DMS114 treated with DMSO at 0.1 percent for 48 hours (cell line): ENCODE measurements around the gene COMP.
A peak's percentile ranks its signal among the peaks of the same experiment; 100 is the strongest.
"Not testable (repeated sequence)": the region's sequence is repeated elsewhere in the genome, so short reads cannot be mapped to it uniquely, and the experiment has no call there.

Source experiments
- DNase-seq: peaks from one replicate; lab custom pipeline; 2025; ENCODE audit not compliant: unreplicated experiment; lab: John Stamatoyannopoulos, UW

COMP gene

GRCh38 chr19:18790566-18791314 lies at the start of gene COMP:
COMP (minus strand) TSS chr19:18791305; CDS start chr19:18791269, 36 bp downstream.
- no peak for DNase-seq

DNA sequence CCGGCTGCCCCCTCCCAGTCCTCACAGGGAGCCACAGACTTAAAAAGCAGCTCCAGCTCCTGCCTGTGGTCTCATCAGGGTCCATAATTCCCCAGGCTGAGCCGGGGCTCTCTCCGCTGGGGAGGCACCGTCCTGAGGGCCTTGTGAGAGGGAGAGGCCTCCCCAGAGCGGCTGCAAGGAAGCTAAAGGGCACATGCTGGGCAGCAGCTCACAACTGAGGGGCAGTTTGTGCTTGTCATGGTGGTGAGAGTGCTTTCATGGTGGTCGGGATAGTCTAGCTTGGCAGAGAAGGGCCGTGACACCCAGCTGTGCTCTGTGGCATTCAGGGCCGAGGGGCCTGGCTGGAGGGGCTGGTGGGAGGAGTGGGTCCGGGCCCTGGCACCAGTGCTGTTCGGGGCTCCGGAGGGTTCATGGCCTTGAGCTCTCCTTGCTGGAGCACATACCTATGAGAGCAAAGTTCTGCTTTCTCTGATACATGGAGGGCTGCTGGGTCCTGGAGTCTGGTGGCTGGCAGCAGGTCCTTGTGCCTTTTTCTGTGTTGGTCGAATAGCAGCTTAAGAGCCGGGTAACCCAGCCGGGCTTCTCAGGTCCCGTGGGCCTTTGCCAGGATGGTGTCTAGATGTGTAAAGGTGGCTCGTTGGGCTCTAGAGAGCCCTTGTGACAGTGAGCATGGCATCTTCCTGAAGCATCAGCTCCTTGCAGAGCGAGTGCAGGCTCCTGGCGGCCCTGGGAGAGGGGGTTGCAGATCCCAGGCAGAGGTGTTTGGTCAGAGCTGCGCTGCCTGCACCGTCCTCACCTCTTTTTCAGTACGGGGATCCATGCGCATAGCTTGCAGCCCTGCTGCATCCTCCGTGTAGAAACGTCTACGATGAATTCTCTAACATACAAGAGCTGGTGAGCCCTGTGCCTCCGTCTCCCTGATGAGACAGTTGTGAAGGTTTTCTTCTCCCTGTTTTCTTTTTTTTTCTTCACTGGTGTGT lies 49.5 kb upstream of the COMP start:
- no peak for DNase-seq

GRCh38 chr19:18839465-18840287 lies 48.6 kb upstream of the COMP start:
- DNase-seq, result no peak

GRCh38 chr19:18834644-18834984 lies 43.5 kb upstream of the COMP start:
- no peak for DNase-seq

GRCh38 chr19:18833849-18834643 lies 42.9 kb upstream of the COMP start:
- no peak for DNase-seq

DNA sequence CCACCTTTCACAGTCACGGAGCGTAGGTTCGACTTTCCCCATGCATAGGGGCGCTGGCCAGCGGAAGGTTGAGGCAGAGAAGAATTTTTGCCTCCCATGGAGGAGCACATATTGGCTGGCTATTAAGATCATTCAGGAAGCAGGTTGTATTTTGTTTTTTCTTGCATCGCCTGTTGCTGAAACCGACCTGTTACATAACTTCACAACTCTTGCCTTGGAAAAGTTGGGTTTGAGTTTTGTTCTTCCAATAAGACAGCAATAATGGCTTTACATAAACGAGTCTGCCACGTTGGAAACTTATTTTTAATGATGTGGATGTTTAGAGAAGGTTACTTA lies 42.0 kb upstream of the COMP start:
- no peak for DNase-seq

GRCh38 chr19:18832306-18833140 lies 41.4 kb upstream of the COMP start:
- no peak for DNase-seq

GRCh38 chr19:18831524-18832305 lies 40.6 kb upstream of the COMP start, which contains the start of gene UPF1:
UPF1 (plus strand) TSS chr19:18831959; CDS start chr19:18832210, 251 bp downstream.
- peak; percentile 85 for DNase-seq

DNA sequence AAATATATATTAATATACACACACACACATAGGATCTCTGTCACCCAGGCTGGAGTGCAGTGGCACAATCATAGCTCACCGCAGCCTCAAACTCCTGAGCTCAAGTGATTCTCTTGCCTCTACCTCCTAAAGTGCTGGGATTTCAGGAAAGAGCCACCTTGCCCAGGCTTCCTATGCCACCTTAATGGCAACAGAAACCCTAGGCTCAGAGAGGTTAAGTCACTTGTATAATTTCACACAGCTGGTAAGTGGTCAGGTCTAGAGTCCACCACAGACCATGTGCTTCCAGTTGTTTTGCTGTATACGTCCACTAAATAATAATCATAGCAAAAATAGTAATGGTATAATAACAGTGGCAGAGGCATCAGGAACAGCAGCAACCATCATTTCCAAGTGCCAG lies 39.4 kb upstream of the COMP start:
- no peak for DNase-seq

DNA sequence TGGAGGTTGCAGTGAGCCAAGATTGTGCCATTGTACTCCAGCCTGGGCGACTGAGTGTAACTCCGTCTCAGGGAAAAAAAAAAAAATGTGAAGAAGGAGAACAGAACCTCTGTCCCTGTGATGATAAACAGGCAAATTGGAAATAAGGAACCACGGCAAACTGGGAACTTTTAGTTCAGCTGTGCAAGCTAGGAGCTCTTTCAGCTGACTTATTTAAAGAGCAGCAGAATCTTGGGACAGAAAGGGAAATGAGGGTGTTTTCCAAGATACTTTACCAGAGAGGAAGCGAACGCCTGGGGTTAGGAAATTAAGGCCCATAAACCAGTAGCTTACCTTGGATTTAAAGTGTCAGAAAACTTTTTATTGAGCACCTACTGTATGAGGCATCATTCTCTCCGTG lies 37.7 kb upstream of the COMP start:
- no peak for DNase-seq

DNA sequence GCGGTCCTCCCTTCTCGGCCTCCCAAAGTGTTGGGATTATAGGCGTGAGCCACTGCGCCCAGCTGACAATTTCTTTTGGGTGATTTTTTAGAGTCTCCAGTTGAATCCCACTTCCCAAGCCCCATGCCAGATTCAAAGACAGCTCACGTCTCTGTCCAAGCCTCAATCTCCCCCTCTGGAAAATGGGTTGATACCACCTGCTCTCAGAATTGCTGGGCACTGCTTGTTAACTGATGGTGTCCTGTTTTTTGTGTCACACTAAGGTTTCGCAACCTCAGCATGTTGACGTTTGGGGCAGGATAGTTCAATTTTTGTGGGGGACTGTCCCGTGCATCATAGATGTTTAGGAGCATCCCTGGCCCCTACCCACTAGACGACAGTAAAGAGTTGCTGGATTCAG lies 26.5 kb upstream of the COMP start:
- DNase-seq, result no peak

- DNase-seq, result not testable (repeated sequence)
These were observed 25.5 kb upstream of the COMP start for GRCh38 chr19:18816645-18817044.

GRCh38 chr19:18815673-18816072 lies 24.6 kb upstream of the COMP start:
- DNase-seq, result no peak

DNA sequence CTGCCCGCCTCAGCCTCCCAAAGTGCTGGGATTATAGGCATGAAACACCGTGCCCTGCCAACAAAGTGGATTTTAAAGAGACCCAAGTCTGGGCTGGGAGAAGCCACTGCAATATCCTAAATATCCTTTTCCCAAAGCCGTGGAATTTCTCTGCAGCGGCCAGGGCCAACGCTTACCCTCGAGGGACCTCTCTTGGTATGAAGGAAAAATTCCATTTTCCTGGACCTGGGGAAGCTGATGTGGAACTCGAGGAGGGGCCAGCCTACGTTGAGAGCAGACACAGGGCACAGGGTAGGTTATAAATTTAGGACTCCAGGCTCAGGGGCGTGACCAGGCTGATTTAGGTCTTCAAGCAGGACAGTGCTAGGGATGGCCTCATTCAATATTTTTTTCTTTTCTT lies 23.0 kb upstream of the COMP start:
- DNase-seq, result no peak

- DNase-seq, result not testable (repeated sequence)
These were observed 20.5 kb upstream of the COMP start for GRCh38 chr19:18811638-18812037.

GRCh38 chr19:18809149-18809868 lies 18.2 kb upstream of the COMP start:
- no peak for DNase-seq

GRCh38 chr19:18807861-18808331 lies 16.8 kb upstream of the COMP start:
- DNase-seq, result no peak

- DNase-seq, result no peak
These were observed 13.5 kb upstream of the COMP start for GRCh38 chr19:18804643-18805042.
